IPS-20b (cell line): ENCODE measurements around the gene GSPT1.
"Not testable (repeated sequence)": the region's sequence is repeated elsewhere in the genome, so short reads cannot be mapped to it uniquely, and the experiment has no call there.

Experiments used
- H3K27ac ChIP-seq: one replicate; pipeline ENCODE4 v1.5.1; 2013; ENCODE audit warnings: low read length
- H3K27me3 ChIP-seq: 2 replicates; pipeline ENCODE4 v1.6.1; 2013; ENCODE audit warnings: mild to moderate bottlenecking, low read length, inconsistent platforms; ENCODE audit not compliant: insufficient read depth
- H3K36me3 ChIP-seq: 2 replicates; pipeline ENCODE4 v1.6.1; 2013; ENCODE audit warnings: low read depth, mild to moderate bottlenecking, inconsistent platforms, low read length, moderate library complexity; ENCODE audit not compliant: insufficient read depth
- H3K4me1 ChIP-seq: 2 replicates; pipeline ENCODE4 v1.6.1; 2013; ENCODE audit warnings: mild to moderate bottlenecking, control low read depth, inconsistent platforms, low read length, moderate library complexity; ENCODE audit not compliant: insufficient read depth
- H3K4me3 ChIP-seq: 2 replicates; pipeline ENCODE4 v1.5.1; 2013; ENCODE audit warnings: mild to moderate bottlenecking, low read length, inconsistent platforms
- H3K9ac ChIP-seq: 2 replicates; pipeline ENCODE4 v1.6.1; 2013; ENCODE audit warnings: low read depth, mild to moderate bottlenecking, inconsistent platforms, low read length, moderate library complexity
- H3K9me3 ChIP-seq: 2 replicates; pipeline ENCODE4 v1.6.1; 2013; ENCODE audit warnings: mild to moderate bottlenecking, low read depth, low read length, inconsistent platforms; ENCODE audit not compliant: insufficient read depth

Gene GSPT1

GRCh38 chr16:11948819-11949218, 33.1 kb upstream of the GSPT1 start:
- Histone ChIP-seq H3K4me1 (no peaks in the 10 kb centered on the region), H3K27me3 (no peaks in the 10 kb centered on the region), H3K9ac (no peak overlapping the region)

DNA sequence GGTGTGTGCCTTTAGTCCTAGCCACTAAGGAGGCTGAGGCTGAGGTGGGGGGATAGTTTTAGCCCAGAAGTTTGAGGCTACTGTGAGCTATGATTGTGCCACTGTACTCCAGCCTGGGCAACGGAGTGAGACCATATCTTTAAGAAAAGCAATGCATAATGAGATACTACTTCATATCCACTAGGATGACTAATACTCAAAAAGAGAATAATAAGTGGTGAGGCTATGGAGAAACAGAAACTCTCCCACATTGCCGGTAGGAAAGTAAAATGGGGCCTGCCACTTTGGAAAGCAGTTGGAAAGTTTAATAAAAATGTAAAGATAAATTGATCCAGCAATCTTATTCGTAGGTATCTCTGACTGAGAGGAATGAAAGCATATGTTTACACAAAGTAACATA, 30.7 kb upstream of the GSPT1 start:
- no peaks in the 10 kb centered on the region for H3K36me3 ChIP-seq
- H3K4me1 ChIP-seq = no peaks in the 10 kb centered on the region
- no peak overlapping the region for H3K27ac ChIP-seq
- no peak overlapping the region for H3K4me3 ChIP-seq
- H3K9me3 ChIP-seq = no peaks in the 10 kb centered on the region
- H3K27me3 ChIP-seq = no peaks in the 10 kb centered on the region
- no peak overlapping the region for H3K9ac ChIP-seq

More at GRCh38 chr16:11948819-11949218, 33.1 kb upstream of the GSPT1 start:
- H3K9me3 ChIP-seq = no peaks in the 10 kb centered on the region
- H3K4me3 ChIP-seq = no peak overlapping the region
- no peak overlapping the region for H3K27ac ChIP-seq
- H3K36me3 ChIP-seq = no peaks in the 10 kb centered on the region

GRCh38 chr16:11941945-11942344, 26.2 kb upstream of the GSPT1 start, which contains the start of gene NPIPB2:
Gene NPIPB2 (minus strand): TSS chr16:11942045. CDS start chr16:11942045, 0 bp downstream.
- not testable (repeated sequence) for H3K4me3 ChIP-seq, H3K9ac ChIP-seq, H3K36me3 ChIP-seq, H3K27me3 ChIP-seq, H3K27ac ChIP-seq, H3K9me3 ChIP-seq, H3K4me1 ChIP-seq

- H3K4me3 ChIP-seq, H3K27ac ChIP-seq, H3K9ac ChIP-seq, H3K27me3 ChIP-seq, H3K9me3 ChIP-seq, H3K4me1 ChIP-seq, H3K36me3 ChIP-seq: not testable (repeated sequence)
Observed at GRCh38 chr16:11927350-11927749, 11.6 kb upstream of the GSPT1 start.

- H3K36me3 ChIP-seq, H3K9me3 ChIP-seq, H3K9ac ChIP-seq, H3K27me3 ChIP-seq, H3K27ac ChIP-seq, H3K4me1 ChIP-seq, H3K4me3 ChIP-seq: not testable (repeated sequence)
Observed at GRCh38 chr16:11924046-11924445, 8.3 kb upstream of the GSPT1 start.

DNA sequence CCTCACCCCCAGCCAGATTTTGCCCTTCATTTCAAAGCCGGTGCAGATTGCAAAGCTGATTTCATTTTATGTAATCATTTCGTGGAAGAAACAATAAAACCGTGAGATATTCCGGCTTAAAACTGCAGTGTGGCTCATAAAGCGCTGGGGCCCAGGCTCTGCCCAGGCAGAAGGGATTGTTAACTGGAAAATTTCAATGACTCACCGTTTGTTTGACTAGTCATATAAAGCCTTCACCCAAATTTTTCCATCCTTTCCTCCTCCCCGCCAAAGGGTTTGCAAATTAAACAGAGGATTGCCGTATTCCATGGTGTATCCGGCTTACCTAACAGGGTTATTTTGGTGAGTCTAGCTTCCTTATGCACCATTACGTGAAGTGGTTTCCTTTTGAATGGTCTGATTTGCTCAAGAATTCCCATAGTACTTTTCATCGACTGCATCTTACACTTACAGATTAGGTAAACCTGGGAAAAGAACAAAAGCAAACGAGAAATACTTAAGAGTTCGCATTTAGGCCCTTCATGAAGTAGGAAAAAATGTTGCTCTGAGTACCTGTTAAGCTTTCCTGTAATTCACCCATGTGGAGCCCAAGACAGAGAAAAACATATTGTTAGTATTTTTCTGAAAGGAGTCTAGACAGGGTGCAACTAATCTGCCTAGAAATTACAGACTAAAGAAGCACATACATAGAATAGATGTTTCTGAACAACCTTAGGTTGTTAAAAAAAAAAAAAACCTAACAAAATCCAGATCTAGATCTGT, 949 bp upstream of the GSPT1 start:
- no peaks in the 10 kb centered on the region for H3K27me3 ChIP-seq
- no peaks in the 10 kb centered on the region for H3K36me3 ChIP-seq
- no peaks in the 10 kb centered on the region for H3K9me3 ChIP-seq
- H3K27ac ChIP-seq = no peak overlapping the region
- peak overlapping the region; percentile 54 for H3K4me3 ChIP-seq
- H3K4me1 ChIP-seq = peaks cover 11% of the 10 kb centered on the region
- peak overlapping the region; percentile 38; the same call in 1 of the 2 replicates for H3K9ac ChIP-seq

- no peaks in the 10 kb centered on the region for H3K36me3 ChIP-seq
- no peaks in the 10 kb centered on the region for H3K9me3 ChIP-seq
- H3K4me3 ChIP-seq = peak overlapping the region; percentile 84
- peaks cover 11% of the 10 kb centered on the region for H3K4me1 ChIP-seq
- peak overlapping the region; percentile 75; the same call in 1 of the 2 replicates for H3K9ac ChIP-seq
- no peaks in the 10 kb centered on the region for H3K27me3 ChIP-seq
- no peak overlapping the region for H3K27ac ChIP-seq
Observed at GRCh38 chr16:11915114-11915643, 577 bp downstream of the GSPT1 start.

- Histone ChIP-seq H3K36me3 (no peaks in the 10 kb centered on the region), H3K4me3 (peak overlapping the region; percentile 84), H3K9me3 (no peaks in the 10 kb centered on the region), H3K27ac (no peak overlapping the region), H3K27me3 (no peaks in the 10 kb centered on the region), H3K4me1 (peaks cover 11% of the 10 kb centered on the region), H3K9ac (peak overlapping the region; percentile 75)
Observed at GRCh38 chr16:11914210-11915113, 1.3 kb downstream of the GSPT1 start.

- peak overlapping the region; percentile 84 for H3K4me3 ChIP-seq
- no peak overlapping the region for H3K27ac ChIP-seq
- no peaks in the 10 kb centered on the region for H3K36me3 ChIP-seq
- H3K9me3 ChIP-seq = no peaks in the 10 kb centered on the region
- H3K27me3 ChIP-seq = no peaks in the 10 kb centered on the region
- H3K9ac ChIP-seq = peak overlapping the region; percentile 75; the same call in 1 of the 2 replicates
- peaks cover 11% of the 10 kb centered on the region for H3K4me1 ChIP-seq
Observed at GRCh38 chr16:11913425-11914079, 2.2 kb downstream of the GSPT1 start.

GRCh38 chr16:11909653-11910545, 5.9 kb downstream of the GSPT1 start:
- H3K27ac ChIP-seq = no peak overlapping the region

More at GRCh38 chr16:11909653-11910545, 5.9 kb downstream of the GSPT1 start:
- no peaks in the 10 kb centered on the region for H3K27me3 ChIP-seq
- no peak overlapping the region for H3K9ac ChIP-seq
- H3K9me3 ChIP-seq = no peaks in the 10 kb centered on the region
- peaks cover 8% of the 10 kb centered on the region for H3K4me1 ChIP-seq
- peaks cover 2% of the 10 kb centered on the region for H3K36me3 ChIP-seq
- H3K4me3 ChIP-seq = no peak overlapping the region
